ENCODE data around the gene CBLB. TPM values are rescaled to one million over a fixed set of nuclear protein-coding genes. Genes with fewer than 3 reads are reported as not detected.

CBLB gene
- total RNA-seq, 1 experiment from 2014 or later, result 6.5 TPM

GRCh38 chr3:105647047-105647446 is 221.8 kb downstream of the CBLB start:
- no peak for DNase-seq
- no peaks in the 10 kb centered on the region for H3K27me3 ChIP-seq (ENCODE audit: control insufficient read depth, insufficient read depth, low read length)
- H3K36me3 ChIP-seq (replicated peaks; ENCODE audit: control insufficient read depth, insufficient read depth, low read length), result no peaks in the 10 kb centered on the region
- H3K4me3 ChIP-seq (ENCODE audit: insufficient read depth, low read depth, low read length), result no peak overlapping the region

- no peaks in the 10 kb centered on the region for H3K36me3 ChIP-seq (replicated peaks; ENCODE audit: control insufficient read depth, insufficient read depth, low read length)
- H3K4me3 ChIP-seq (ENCODE audit: insufficient read depth, low read depth, low read length), result no peak overlapping the region
- no peak for DNase-seq
These were observed 229.7 kb downstream of the CBLB start for GRCh38 chr3:105639131-105639530.

GRCh38 chr3:105634708-105635107 is 234.1 kb downstream of the CBLB start:
- no peaks in the 10 kb centered on the region for H3K27me3 ChIP-seq (ENCODE audit: control insufficient read depth, insufficient read depth, low read length)
- no peaks in the 10 kb centered on the region for H3K36me3 ChIP-seq (replicated peaks; ENCODE audit: control insufficient read depth, insufficient read depth, low read length)
- DNase-seq, result no peak
- H3K4me3 ChIP-seq (ENCODE audit: insufficient read depth, low read depth, low read length), result no peak overlapping the region

More at GRCh38 chr3:105639131-105639530, 229.7 kb downstream of the CBLB start:
- H3K27me3 ChIP-seq (ENCODE audit: control insufficient read depth, insufficient read depth, low read length), result no peaks in the 10 kb centered on the region

- Histone ChIP-seq H3K4me3 (ENCODE audit: insufficient read depth, low read depth, low read length) (no peak overlapping the region), H3K36me3 (replicated peaks; ENCODE audit: control insufficient read depth, insufficient read depth, low read length) (no peaks in the 10 kb centered on the region), H3K27me3 (ENCODE audit: control insufficient read depth, insufficient read depth, low read length) (no peaks in the 10 kb centered on the region)
- no peak for DNase-seq
These were observed 239.1 kb downstream of the CBLB start for GRCh38 chr3:105629718-105630117.

- no peak overlapping the region for H3K4me3 ChIP-seq (ENCODE audit: insufficient read depth, low read depth, low read length)
- H3K27me3 ChIP-seq (ENCODE audit: control insufficient read depth, insufficient read depth, low read length), result no peaks in the 10 kb centered on the region
- no peak for DNase-seq
- H3K36me3 ChIP-seq (replicated peaks; ENCODE audit: control insufficient read depth, insufficient read depth, low read length), result no peaks in the 10 kb centered on the region
These were observed 242.1 kb downstream of the CBLB start for GRCh38 chr3:105626739-105627138.

- H3K36me3 ChIP-seq (replicated peaks; ENCODE audit: control insufficient read depth, insufficient read depth, low read length), result no peaks in the 10 kb centered on the region
- H3K4me3 ChIP-seq (ENCODE audit: insufficient read depth, low read depth, low read length), result no peak overlapping the region
- H3K27me3 ChIP-seq (ENCODE audit: control insufficient read depth, insufficient read depth, low read length), result no peaks in the 10 kb centered on the region
- no peak for DNase-seq
These were observed 246.6 kb downstream of the CBLB start for GRCh38 chr3:105622169-105622568.

GRCh38 chr3:105620236-105620635 is 248.6 kb downstream of the CBLB start:
- no peak overlapping the region for H3K4me3 ChIP-seq (ENCODE audit: insufficient read depth, low read depth, low read length)
- H3K27me3 ChIP-seq (ENCODE audit: control insufficient read depth, insufficient read depth, low read length), result no peaks in the 10 kb centered on the region
- no peak for DNase-seq
- H3K36me3 ChIP-seq (replicated peaks; ENCODE audit: control insufficient read depth, insufficient read depth, low read length), result no peaks in the 10 kb centered on the region

GRCh38 chr3:105619651-105620050 is 249.2 kb downstream of the CBLB start:
- H3K4me3 ChIP-seq (ENCODE audit: insufficient read depth, low read depth, low read length), result no peak overlapping the region
- DNase-seq, result no peak
- no peaks in the 10 kb centered on the region for H3K27me3 ChIP-seq (ENCODE audit: control insufficient read depth, insufficient read depth, low read length)
- H3K36me3 ChIP-seq (replicated peaks; ENCODE audit: control insufficient read depth, insufficient read depth, low read length), result no peaks in the 10 kb centered on the region

- Histone ChIP-seq H3K36me3 (replicated peaks; ENCODE audit: control insufficient read depth, insufficient read depth, low read length) (no peaks in the 10 kb centered on the region), H3K27me3 (ENCODE audit: control insufficient read depth, insufficient read depth, low read length) (no peaks in the 10 kb centered on the region)
- no peak for DNase-seq
These were observed 250.3 kb downstream of the CBLB start for GRCh38 chr3:105618556-105618955.

GRCh38 chr3:105616374-105617121 is 252.3 kb downstream of the CBLB start:
- Histone ChIP-seq H3K27me3 (ENCODE audit: control insufficient read depth, insufficient read depth, low read length) (no peaks in the 10 kb centered on the region), H3K4me3 (ENCODE audit: insufficient read depth, low read depth, low read length) (no peak overlapping the region), H3K36me3 (replicated peaks; ENCODE audit: control insufficient read depth, insufficient read depth, low read length) (no peaks in the 10 kb centered on the region)
- DNase-seq, result no peak

More at GRCh38 chr3:105618556-105618955, 250.3 kb downstream of the CBLB start:
- no peak overlapping the region for H3K4me3 ChIP-seq (ENCODE audit: insufficient read depth, low read depth, low read length)

GRCh38 chr3:105615814-105616213 is 253.0 kb downstream of the CBLB start:
- Histone ChIP-seq H3K4me3 (ENCODE audit: insufficient read depth, low read depth, low read length) (no peak overlapping the region), H3K27me3 (ENCODE audit: control insufficient read depth, insufficient read depth, low read length) (no peaks in the 10 kb centered on the region), H3K36me3 (replicated peaks; ENCODE audit: control insufficient read depth, insufficient read depth, low read length) (no peaks in the 10 kb centered on the region)
- DNase-seq, result no peak

- Histone ChIP-seq H3K27me3 (ENCODE audit: control insufficient read depth, insufficient read depth, low read length) (no peaks in the 10 kb centered on the region), H3K36me3 (replicated peaks; ENCODE audit: control insufficient read depth, insufficient read depth, low read length) (no peaks in the 10 kb centered on the region), H3K4me3 (ENCODE audit: insufficient read depth, low read depth, low read length) (no peak overlapping the region)
- no peak for DNase-seq
These were observed 254.4 kb downstream of the CBLB start for GRCh38 chr3:105614288-105615030.

GRCh38 chr3:105613120-105613519 is 255.7 kb downstream of the CBLB start:
- Histone ChIP-seq H3K36me3 (replicated peaks; ENCODE audit: control insufficient read depth, insufficient read depth, low read length) (no peaks in the 10 kb centered on the region), H3K4me3 (ENCODE audit: insufficient read depth, low read depth, low read length) (no peak overlapping the region)
- no peak for DNase-seq

GRCh38 chr3:105611304-105612192 is 257.3 kb downstream of the CBLB start:
- H3K36me3 ChIP-seq (replicated peaks; ENCODE audit: control insufficient read depth, insufficient read depth, low read length), result no peaks in the 10 kb centered on the region
- DNase-seq, result no peak
- H3K4me3 ChIP-seq (ENCODE audit: insufficient read depth, low read depth, low read length), result no peak overlapping the region
- no peaks in the 10 kb centered on the region for H3K27me3 ChIP-seq (ENCODE audit: control insufficient read depth, insufficient read depth, low read length)

More at GRCh38 chr3:105613120-105613519, 255.7 kb downstream of the CBLB start:
- H3K27me3 ChIP-seq (ENCODE audit: control insufficient read depth, insufficient read depth, low read length), result no peaks in the 10 kb centered on the region

Data from H7 (cell line).